Measurements from ENCODE around the gene TMEM184B. TPM values are rescaled to one million over a fixed set of nuclear protein-coding genes. Genes with fewer than 3 reads are reported as not detected.
A peak's percentile ranks its signal among the peaks of the same experiment; 100 is the strongest.

The TMEM184B gene
- total RNA-seq, 1 experiment from 2014 or later, result 22.0 TPM

- H3K36me3 ChIP-seq, result peaks cover 79% of the 10 kb centered on the region
- H3K4me1 ChIP-seq (replicated peaks), result peaks cover 39% of the 10 kb centered on the region
- H3K9me3 ChIP-seq (replicated peaks), result no peaks in the 10 kb centered on the region
- no peak for DNase-seq (ENCODE audit: low read depth in 1 of 2, low spot score in 2 of 2)
- H3K4me3 ChIP-seq, result no peak overlapping the region
- H3K27ac ChIP-seq, result peak overlapping the region; percentile 85
- no peaks in the 10 kb centered on the region for H3K27me3 ChIP-seq (replicated peaks)
These were observed 44.4 kb downstream of the TMEM184B start for GRCh38 chr22:38228326-38228872.

GRCh38 chr22:38226853-38227649, 45.8 kb downstream of the TMEM184B start:
- H3K4me1 ChIP-seq (replicated peaks), result peaks cover 39% of the 10 kb centered on the region
- H3K36me3 ChIP-seq, result peaks cover 81% of the 10 kb centered on the region

GRCh38 chr22:38223289-38223960, 49.4 kb downstream of the TMEM184B start:
- Histone ChIP-seq H3K27ac (no peak overlapping the region), H3K27me3 (replicated peaks) (no peaks in the 10 kb centered on the region), H3K36me3 (peaks cover 86% of the 10 kb centered on the region), H3K4me3 (no peak overlapping the region), H3K9me3 (replicated peaks) (no peaks in the 10 kb centered on the region), H3K4me1 (replicated peaks) (peaks cover 40% of the 10 kb centered on the region)
- DNase-seq (ENCODE audit: low read depth in 1 of 2, low spot score in 2 of 2), result no peak

More at GRCh38 chr22:38226853-38227649, 45.8 kb downstream of the TMEM184B start:
- peak overlapping the region; percentile 85 for H3K27ac ChIP-seq
- H3K4me3 ChIP-seq, result no peak overlapping the region
- H3K9me3 ChIP-seq (replicated peaks), result no peaks in the 10 kb centered on the region
- H3K27me3 ChIP-seq (replicated peaks), result no peaks in the 10 kb centered on the region
- DNase-seq (ENCODE audit: low read depth in 1 of 2, low spot score in 2 of 2), result no peak

- peaks cover 80% of the 10 kb centered on the region for H3K36me3 ChIP-seq
- peaks cover 40% of the 10 kb centered on the region for H3K4me1 ChIP-seq (replicated peaks)
- no peaks in the 10 kb centered on the region for H3K27me3 ChIP-seq (replicated peaks)
- no peak overlapping the region for H3K27ac ChIP-seq
- no peak overlapping the region for H3K4me3 ChIP-seq
- no peaks in the 10 kb centered on the region for H3K9me3 ChIP-seq (replicated peaks)
- DNase-seq (ENCODE audit: low read depth in 1 of 2, low spot score in 2 of 2), result no peak
These were observed 50.1 kb downstream of the TMEM184B start for GRCh38 chr22:38222797-38223119.

- Histone ChIP-seq H3K36me3 (peaks cover 74% of the 10 kb centered on the region), H3K27ac (no peak overlapping the region), H3K4me1 (replicated peaks) (peaks cover 38% of the 10 kb centered on the region), H3K4me3 (no peak overlapping the region), H3K9me3 (replicated peaks) (no peaks in the 10 kb centered on the region), H3K27me3 (replicated peaks) (no peaks in the 10 kb centered on the region)
- no peak for DNase-seq (ENCODE audit: low read depth in 1 of 2, low spot score in 2 of 2)
These were observed 50.7 kb downstream of the TMEM184B start for GRCh38 chr22:38221908-38222796.

GRCh38 chr22:38221407-38221806, 51.4 kb downstream of the TMEM184B start:
- no peak overlapping the region for H3K27ac ChIP-seq
- no peak overlapping the region for H3K4me3 ChIP-seq
- H3K9me3 ChIP-seq (replicated peaks), result no peaks in the 10 kb centered on the region
- H3K36me3 ChIP-seq, result peaks cover 72% of the 10 kb centered on the region
- no peaks in the 10 kb centered on the region for H3K27me3 ChIP-seq (replicated peaks)
- H3K4me1 ChIP-seq (replicated peaks), result peaks cover 30% of the 10 kb centered on the region
- no peak for DNase-seq (ENCODE audit: low read depth in 1 of 2, low spot score in 2 of 2)

- no peak overlapping the region for H3K4me3 ChIP-seq
- H3K27me3 ChIP-seq (replicated peaks), result no peaks in the 10 kb centered on the region
- no peak overlapping the region for H3K27ac ChIP-seq
These were observed 52.0 kb downstream of the TMEM184B start for GRCh38 chr22:38220653-38221386.

GRCh38 chr22:38220163-38220562, 52.6 kb downstream of the TMEM184B start:
- Histone ChIP-seq H3K9me3 (replicated peaks) (no peaks in the 10 kb centered on the region), H3K4me3 (no peak overlapping the region), H3K27me3 (replicated peaks) (no peaks in the 10 kb centered on the region), H3K27ac (peak overlapping the region; percentile 99), H3K36me3 (peaks cover 72% of the 10 kb centered on the region), H3K4me1 (replicated peaks) (peaks cover 28% of the 10 kb centered on the region)
- no peak for DNase-seq (ENCODE audit: low read depth in 1 of 2, low spot score in 2 of 2)

More at GRCh38 chr22:38220653-38221386, 52.0 kb downstream of the TMEM184B start:
- Histone ChIP-seq H3K4me1 (replicated peaks) (peaks cover 28% of the 10 kb centered on the region), H3K9me3 (replicated peaks) (no peaks in the 10 kb centered on the region), H3K36me3 (peaks cover 72% of the 10 kb centered on the region)
- no peak for DNase-seq (ENCODE audit: low read depth in 1 of 2, low spot score in 2 of 2)

GRCh38 chr22:38219632-38220031, 53.2 kb downstream of the TMEM184B start:
- H3K36me3 ChIP-seq, result peaks cover 72% of the 10 kb centered on the region
- H3K4me1 ChIP-seq (replicated peaks), result peaks cover 28% of the 10 kb centered on the region
- H3K27me3 ChIP-seq (replicated peaks), result no peaks in the 10 kb centered on the region
- H3K4me3 ChIP-seq, result no peak overlapping the region
- H3K27ac ChIP-seq, result peak overlapping the region; percentile 99
- DNase-seq (ENCODE audit: low read depth in 1 of 2, low spot score in 2 of 2), result no peak
- H3K9me3 ChIP-seq (replicated peaks), result no peaks in the 10 kb centered on the region

GRCh38 chr22:38218661-38219622, 53.9 kb downstream of the TMEM184B start:
- Histone ChIP-seq H3K27me3 (replicated peaks) (no peaks in the 10 kb centered on the region), H3K4me1 (replicated peaks) (peaks cover 28% of the 10 kb centered on the region), H3K4me3 (no peak overlapping the region), H3K27ac (peak overlapping the region; percentile 99), H3K9me3 (replicated peaks) (no peaks in the 10 kb centered on the region), H3K36me3 (peaks cover 72% of the 10 kb centered on the region)
- peak; percentile 97 to 98 for DNase-seq (ENCODE audit: low read depth in 1 of 2, low spot score in 2 of 2)

- H3K4me3 ChIP-seq, result no peak overlapping the region
- no peak overlapping the region for H3K27ac ChIP-seq
- DNase-seq (ENCODE audit: low read depth in 1 of 2, low spot score in 2 of 2), result no peak
- H3K27me3 ChIP-seq (replicated peaks), result no peaks in the 10 kb centered on the region
- no peaks in the 10 kb centered on the region for H3K9me3 ChIP-seq (replicated peaks)
- H3K4me1 ChIP-seq (replicated peaks), result peaks cover 28% of the 10 kb centered on the region
- peaks cover 62% of the 10 kb centered on the region for H3K36me3 ChIP-seq
These were observed 57.4 kb downstream of the TMEM184B start for GRCh38 chr22:38215156-38216038.
